Measurements from ENCODE around the gene UNCX. TPM values are rescaled to one million over a fixed set of nuclear protein-coding genes. Genes with fewer than 3 reads are reported as not detected.

The UNCX gene
- total RNA-seq, 2 donors from 2014 or later = 0.13 TPM; not detected in 1

DNA sequence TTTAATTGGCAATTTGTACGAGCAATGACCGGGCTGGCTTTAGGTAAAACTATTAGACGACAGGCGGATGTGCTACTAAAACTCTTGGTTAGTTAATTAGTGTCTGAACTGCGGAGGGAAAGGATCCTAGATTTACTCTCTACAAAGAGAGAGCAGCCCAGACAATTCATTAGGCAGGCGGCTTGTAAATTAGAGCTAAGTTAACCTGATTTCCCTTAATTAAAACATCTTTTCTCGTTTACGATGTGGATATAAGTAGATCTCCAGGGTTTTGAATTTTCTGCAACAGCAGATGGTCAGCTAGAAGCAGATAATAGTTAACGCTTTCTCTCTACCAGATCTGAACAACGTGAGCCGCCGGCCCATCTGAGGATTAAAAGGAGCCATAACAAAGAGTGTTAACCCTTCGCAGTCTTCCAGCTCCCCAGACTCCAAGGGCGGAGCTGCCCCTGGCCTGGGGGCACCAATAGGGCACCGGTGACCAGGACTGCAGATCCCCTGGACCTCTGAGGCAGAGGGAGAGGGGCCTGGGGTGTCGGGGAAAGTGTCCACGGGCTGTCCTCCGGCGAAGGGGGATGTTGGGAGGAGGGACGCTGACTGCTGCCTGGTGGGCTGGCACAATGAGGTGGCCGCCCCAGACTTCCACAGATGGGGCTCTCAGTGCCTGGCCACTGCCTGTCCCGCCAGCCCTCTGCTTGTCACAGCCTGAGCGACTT, 6.3 kb upstream of the UNCX start:
- Histone ChIP-seq H3K4me1 (ENCODE audit: control insufficient read depth, insufficient read depth, low read length) (peaks cover 11% of the 10 kb centered on the region), H3K9ac (ENCODE audit: extremely low read depth, low read length, poor library complexity, severe bottlenecking) (no peak overlapping the region), H3K9me3 (ENCODE audit: control insufficient read depth, low read length) (no peaks in the 10 kb centered on the region), H3K36me3 (ENCODE audit: control insufficient read depth, insufficient read depth, low read length) (no peaks in the 10 kb centered on the region), H3K4me3 (ENCODE audit: low read length) (peak overlapping the region; percentile 25), H3K27ac (ENCODE audit: low read depth, low read length) (peak overlapping the region; percentile 87), H3K27me3 (ENCODE audit: control insufficient read depth, insufficient read depth, low read length, poor library complexity, severe bottlenecking) (peaks cover 97% of the 10 kb centered on the region)
- peaks cover 18% of the 10 kb centered on the region for H3K4me1 Mint-ChIP-seq
- TF ChIP-seq, protein P1, sequence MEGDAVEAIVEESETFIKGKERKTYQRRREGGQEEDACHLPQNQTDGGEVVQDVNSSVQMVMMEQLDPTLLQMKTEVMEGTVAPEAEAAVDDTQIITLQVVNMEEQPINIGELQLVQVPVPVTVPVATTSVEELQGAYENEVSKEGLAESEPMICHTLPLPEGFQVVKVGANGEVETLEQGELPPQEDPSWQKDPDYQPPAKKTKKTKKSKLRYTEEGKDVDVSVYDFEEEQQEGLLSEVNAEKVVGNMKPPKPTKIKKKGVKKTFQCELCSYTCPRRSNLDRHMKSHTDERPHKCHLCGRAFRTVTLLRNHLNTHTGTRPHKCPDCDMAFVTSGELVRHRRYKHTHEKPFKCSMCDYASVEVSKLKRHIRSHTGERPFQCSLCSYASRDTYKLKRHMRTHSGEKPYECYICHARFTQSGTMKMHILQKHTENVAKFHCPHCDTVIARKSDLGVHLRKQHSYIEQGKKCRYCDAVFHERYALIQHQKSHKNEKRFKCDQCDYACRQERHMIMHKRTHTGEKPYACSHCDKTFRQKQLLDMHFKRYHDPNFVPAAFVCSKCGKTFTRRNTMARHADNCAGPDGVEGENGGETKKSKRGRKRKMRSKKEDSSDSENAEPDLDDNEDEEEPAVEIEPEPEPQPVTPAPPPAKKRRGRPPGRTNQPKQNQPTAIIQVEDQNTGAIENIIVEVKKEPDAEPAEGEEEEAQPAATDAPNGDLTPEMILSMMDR (conservative IDR thresholded peaks at IDR 0.05) = no peak
- peak; percentile 77 for DNase-seq
- no peak overlapping the region for H3K27ac Mint-ChIP-seq
- peak overlapping the region; percentile 19 for H3K4me3 Mint-ChIP-seq
- no peaks in the 10 kb centered on the region for H3K36me3 Mint-ChIP-seq (ENCODE audit: low read depth)
- peaks cover 93% of the 10 kb centered on the region for H3K27me3 Mint-ChIP-seq (ENCODE audit: insufficient read depth)
- H3K9me3 Mint-ChIP-seq = no peaks in the 10 kb centered on the region
- WGBS, 2 experiments (ENCODE audit: insufficient coverage in 1 of 2, insufficient read length in 1 of 2) = 6 to 7% methylated on average over 9 to 23 of the region's 23 CpGs

DNA sequence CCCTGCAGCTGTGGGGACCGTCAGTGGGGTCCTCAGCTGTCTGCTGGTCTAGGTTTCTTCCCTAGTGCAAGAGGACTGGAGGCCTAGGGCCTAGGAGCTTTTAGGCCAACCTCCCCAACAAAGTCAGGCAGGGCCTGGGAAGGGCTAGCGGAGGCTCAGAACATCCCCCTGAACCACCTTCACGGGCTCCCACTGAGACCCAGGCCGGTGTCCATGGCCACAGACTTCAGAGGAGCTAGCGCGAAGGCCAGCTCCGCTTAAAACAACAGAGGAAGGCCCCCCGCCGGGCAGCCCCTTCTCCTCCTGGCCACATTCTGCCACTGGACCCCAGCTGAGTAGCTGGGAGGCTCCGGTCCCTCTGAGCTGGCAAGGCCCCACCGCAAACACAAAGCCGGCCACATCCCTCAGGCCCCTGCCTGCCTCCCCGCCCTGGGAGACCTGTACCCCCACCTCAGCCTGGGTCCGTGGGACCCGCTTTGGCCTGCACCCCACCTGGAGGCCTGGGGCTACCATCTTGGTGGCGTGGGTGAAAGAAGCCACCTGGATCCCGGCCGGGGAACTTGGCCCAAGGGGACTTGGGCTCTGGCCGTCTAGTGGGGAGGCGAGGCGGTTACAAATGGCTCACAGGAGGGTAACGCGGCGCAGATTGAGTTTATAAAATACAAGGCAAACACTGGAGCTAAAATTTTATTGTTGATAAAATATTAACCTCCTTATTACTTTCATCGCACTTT, 5.4 kb upstream of the UNCX start:
- Histone ChIP-seq H3K4me3 (ENCODE audit: low read length) (no peak overlapping the region), H3K27me3 (ENCODE audit: control insufficient read depth, insufficient read depth, low read length, poor library complexity, severe bottlenecking) (peaks cover 97% of the 10 kb centered on the region), H3K4me1 (ENCODE audit: control insufficient read depth, insufficient read depth, low read length) (peaks cover 11% of the 10 kb centered on the region), H3K27ac (ENCODE audit: low read depth, low read length) (peak overlapping the region; percentile 87), H3K9ac (ENCODE audit: extremely low read depth, low read length, poor library complexity, severe bottlenecking) (no peak overlapping the region), H3K9me3 (ENCODE audit: control insufficient read depth, low read length) (no peaks in the 10 kb centered on the region), H3K36me3 (ENCODE audit: control insufficient read depth, insufficient read depth, low read length) (no peaks in the 10 kb centered on the region)
- H3K4me3 Mint-ChIP-seq = peak overlapping the region; percentile 29
- H3K36me3 Mint-ChIP-seq (ENCODE audit: low read depth) = no peaks in the 10 kb centered on the region
- peak; percentile 74 for DNase-seq
- TF ChIP-seq, protein P1 (conservative IDR thresholded peaks at IDR 0.05) = peak; percentile 29
- peaks cover 93% of the 10 kb centered on the region for H3K27me3 Mint-ChIP-seq (ENCODE audit: insufficient read depth)
- H3K4me1 Mint-ChIP-seq = peaks cover 19% of the 10 kb centered on the region
- H3K9me3 Mint-ChIP-seq = no peaks in the 10 kb centered on the region
- H3K27ac Mint-ChIP-seq = no peak overlapping the region
- WGBS, 2 experiments (ENCODE audit: insufficient coverage in 1 of 2, insufficient read length in 1 of 2) = 20 to 24% methylated on average over 3 to 24 of the region's 25 CpGs

GRCh38 chr7:1227814-1228544, 4.7 kb upstream of the UNCX start:
- no peaks in the 10 kb centered on the region for H3K36me3 ChIP-seq (ENCODE audit: control insufficient read depth, insufficient read depth, low read length)
- WGBS, 2 experiments (ENCODE audit: insufficient coverage in 1 of 2, insufficient read length in 1 of 2) = 3% methylated on average over 5 to 13 of the region's 13 CpGs
- H3K9me3 ChIP-seq (ENCODE audit: control insufficient read depth, low read length) = no peaks in the 10 kb centered on the region
- no peak overlapping the region for H3K4me3 ChIP-seq (ENCODE audit: low read length)
- no peak overlapping the region for H3K9ac ChIP-seq (ENCODE audit: extremely low read depth, low read length, poor library complexity, severe bottlenecking)
- TF ChIP-seq, protein P1 (conservative IDR thresholded peaks at IDR 0.05) = no peak
- peaks cover 95% of the 10 kb centered on the region for H3K27me3 ChIP-seq (ENCODE audit: control insufficient read depth, insufficient read depth, low read length, poor library complexity, severe bottlenecking)
- DNase-seq = peak; percentile 84
- peaks cover 89% of the 10 kb centered on the region for H3K27me3 Mint-ChIP-seq (ENCODE audit: insufficient read depth)
- peaks cover 11% of the 10 kb centered on the region for H3K4me1 ChIP-seq (ENCODE audit: control insufficient read depth, insufficient read depth, low read length)
- no peaks in the 10 kb centered on the region for H3K36me3 Mint-ChIP-seq (ENCODE audit: low read depth)
- no peak overlapping the region for H3K27ac Mint-ChIP-seq
- peak overlapping the region; percentile 29 for H3K4me3 Mint-ChIP-seq
- H3K27ac ChIP-seq (ENCODE audit: low read depth, low read length) = no peak overlapping the region
- no peaks in the 10 kb centered on the region for H3K9me3 Mint-ChIP-seq
- H3K4me1 Mint-ChIP-seq = peaks cover 19% of the 10 kb centered on the region
